G401 (cell line): ENCODE results near the gene GGT6. TPM values are rescaled to one million over a fixed set of nuclear protein-coding genes. Genes with fewer than 3 reads are reported as not detected.

Source experiments
- DNase-seq: peaks from one replicate; pipeline ENCODE4 v3.0.0-alpha.2; 2015; ENCODE audit warnings: low spot score
- in situ Hi-C: cut with HindIII; loops from 2 replicates; pipeline ENCODE4 v1.10.0; 2016; ENCODE audit warnings: low sequenced_read_pairs, mixed read lengths
- total RNA-seq: library from RNA; depleted of rRNA; stranded (reverse); fragments of >200 nt; shearing (Covaris generic); gene quantifications from 2 replicates; pipeline ENCODE4 v1.2.3, GENCODE V29; 2014; rRNA removed

Gene GGT6
- total RNA-seq, 1 experiment from 2014 or later, result not detected

- in situ Hi-C loops, result no loop called here
- DNase-seq, result no peak
Measured at GRCh38 chr17:4514779-4515178, 45.6 kb downstream of the GGT6 start.

- DNase-seq, result no peak
- in situ Hi-C loops, result no loop called here
Measured at GRCh38 chr17:4514206-4514605, 46.2 kb downstream of the GGT6 start.

- DNase-seq, result no peak
- in situ Hi-C loops, result no loop called here
Measured at GRCh38 chr17:4513113-4514032, 47.0 kb downstream of the GGT6 start.

GRCh38 chr17:4512156-4513112 is 47.9 kb downstream of the GGT6 start:
- no peak for DNase-seq
- in situ Hi-C loops, result no loop called here

GRCh38 chr17:4511199-4511932 is 49.0 kb downstream of the GGT6 start:
- in situ Hi-C loops, result no loop called here
- DNase-seq, result no peak

- DNase-seq, result no peak
- in situ Hi-C loops, result no loop called here
Measured at GRCh38 chr17:4510618-4510941, 49.8 kb downstream of the GGT6 start.

- no peak for DNase-seq
- in situ Hi-C loops, result no loop called here
Measured at GRCh38 chr17:4509923-4510617, 50.3 kb downstream of the GGT6 start.

GRCh38 chr17:4509401-4509800 is 51.0 kb downstream of the GGT6 start:
- DNase-seq, result no peak
- in situ Hi-C loops, result no loop called here

- in situ Hi-C loops, result no loop called here
- no peak for DNase-seq
Measured at GRCh38 chr17:4508207-4508606, 52.2 kb downstream of the GGT6 start.

GRCh38 chr17:4507361-4508111 is 52.8 kb downstream of the GGT6 start:
- in situ Hi-C loops, result no loop called here
- DNase-seq, result no peak

Other genes with a start within 250 kb of the GGT6 start
- gene UBE2G1, start 193.9 kb downstream of the GGT6 start, total RNA-seq, result 43.3 and 70.9 TPM in 2 replicates
- 0.12 and 1.2 TPM in 2 replicates for gene SPNS3, start 126.6 kb downstream of the GGT6 start, total RNA-seq
- gene SPNS2, start 61.7 kb downstream of the GGT6 start, total RNA-seq, result 58.1 and 61.5 TPM in 2 replicates
- 89.3 and 91.6 TPM in 2 replicates for gene MYBBP1A, start 5.2 kb downstream of the GGT6 start, total RNA-seq
- gene SMTNL2, start 24.0 kb upstream of the GGT6 start, total RNA-seq, result not detected in 2 replicates
- 0.41 TPM in 1 of 2 replicates, not detected in the other for gene ALOX15, start 81.1 kb upstream of the GGT6 start, total RNA-seq
- gene PELP1, start 143.6 kb upstream of the GGT6 start, total RNA-seq, result 40.1 and 53.6 TPM in 2 replicates
- 38.1 and 45.1 TPM in 2 replicates for gene ARRB2, start 150.1 kb upstream of the GGT6 start, total RNA-seq
- gene MED11, start 170.9 kb upstream of the GGT6 start, total RNA-seq, result 24.3 and 29.8 TPM in 2 replicates
- gene ZMYND15, start 179.3 kb upstream of the GGT6 start, total RNA-seq, result 0.68 TPM in 1 of 2 replicates, not detected in the other
- 0.86 TPM in 1 of 2 replicates, not detected in the other for gene CXCL16, start 179.4 kb upstream of the GGT6 start, total RNA-seq
- not detected in 2 replicates for gene TM4SF5, start 211.3 kb upstream of the GGT6 start, total RNA-seq
- not detected in 2 replicates for gene VMO1, start 225.8 kb upstream of the GGT6 start, total RNA-seq
- not detected in 2 replicates for gene GLTPD2, start 228.4 kb upstream of the GGT6 start, total RNA-seq
- gene PSMB6, start 235.6 kb upstream of the GGT6 start, total RNA-seq, result 390 and 445 TPM in 2 replicates
- gene PLD2, start 246.6 kb upstream of the GGT6 start, total RNA-seq, result 20.9 and 28.4 TPM in 2 replicates